HUES6 (cell line): ENCODE results near the gene CHCHD1.

Source experiments
- H3K27ac ChIP-seq: 2 replicates; pipeline ENCODE4 v1.7.0; 2013; ENCODE audit warnings: low read depth, mild to moderate bottlenecking, low read length, inconsistent platforms
- H3K27me3 ChIP-seq: 2 replicates; pipeline ENCODE4 v1.6.1; 2013; ENCODE audit warnings: low read length; ENCODE audit not compliant: control insufficient read depth, insufficient read depth
- H3K36me3 ChIP-seq: 2 replicates; pipeline ENCODE4 v1.6.1; 2013; ENCODE audit warnings: low read length; ENCODE audit not compliant: control insufficient read depth, insufficient read depth
- H3K4me1 ChIP-seq: 2 replicates; pipeline ENCODE4 v1.6.1; 2013; ENCODE audit warnings: low read length; ENCODE audit not compliant: control insufficient read depth, insufficient read depth
- H3K4me3 ChIP-seq: 2 replicates; pipeline ENCODE4 v1.5.1; 2013; ENCODE audit warnings: low read depth, low read length
- H3K9ac ChIP-seq: one replicate; pipeline ENCODE4 v1.6.1; 2013; ENCODE audit warnings: mild to moderate bottlenecking, low read length
- H3K9me3 ChIP-seq: 2 replicates; pipeline ENCODE4 v1.6.1; 2013; ENCODE audit warnings: low read depth, low read length; ENCODE audit not compliant: control insufficient read depth, insufficient read depth

Gene CHCHD1

GRCh38 chr10:73803680-73804286, 21.9 kb downstream of the CHCHD1 start:
- Histone ChIP-seq H3K4me1 (no peaks in the 10 kb centered on the region), H3K9me3 (no peaks in the 10 kb centered on the region), H3K27ac (no peak overlapping the region), H3K36me3 (peaks cover 85% of the 10 kb centered on the region), H3K27me3 (no peaks in the 10 kb centered on the region), H3K4me3 (no peak overlapping the region), H3K9ac (no peak overlapping the region)

- peaks cover 62% of the 10 kb centered on the region for H3K36me3 ChIP-seq
- H3K9me3 ChIP-seq, result no peaks in the 10 kb centered on the region
- no peaks in the 10 kb centered on the region for H3K27me3 ChIP-seq
- no peak overlapping the region for H3K9ac ChIP-seq
- H3K27ac ChIP-seq, result no peak overlapping the region
- no peak overlapping the region for H3K4me3 ChIP-seq
- H3K4me1 ChIP-seq, result no peaks in the 10 kb centered on the region
Observed at GRCh38 chr10:73806176-73806950, 24.5 kb downstream of the CHCHD1 start.

GRCh38 chr10:73807471-73807870, 25.6 kb downstream of the CHCHD1 start:
- H3K4me3 ChIP-seq, result no peak overlapping the region
- peaks cover 4% of the 10 kb centered on the region; the same call in 1 of the 2 replicates for H3K4me1 ChIP-seq
- no peaks in the 10 kb centered on the region for H3K9me3 ChIP-seq
- H3K27ac ChIP-seq, result no peak overlapping the region
- H3K36me3 ChIP-seq, result peaks cover 51% of the 10 kb centered on the region
- no peak overlapping the region for H3K9ac ChIP-seq
- no peaks in the 10 kb centered on the region for H3K27me3 ChIP-seq

GRCh38 chr10:73808021-73808815, 26.4 kb downstream of the CHCHD1 start:
- Histone ChIP-seq H3K27ac (no peak overlapping the region), H3K9ac (no peak overlapping the region), H3K27me3 (no peaks in the 10 kb centered on the region), H3K36me3 (peaks cover 45% of the 10 kb centered on the region), H3K9me3 (no peaks in the 10 kb centered on the region), H3K4me3 (no peak overlapping the region), H3K4me1 (peaks cover 8% of the 10 kb centered on the region; the same call in 1 of the 2 replicates)

GRCh38 chr10:73809061-73809818, 27.4 kb downstream of the CHCHD1 start:
- H3K9ac ChIP-seq, result no peak overlapping the region
- peaks cover 44% of the 10 kb centered on the region for H3K36me3 ChIP-seq
- H3K4me3 ChIP-seq, result no peak overlapping the region
- H3K4me1 ChIP-seq, result peaks cover 8% of the 10 kb centered on the region; the same call in 1 of the 2 replicates
- no peak overlapping the region for H3K27ac ChIP-seq
- no peaks in the 10 kb centered on the region for H3K27me3 ChIP-seq
- H3K9me3 ChIP-seq, result no peaks in the 10 kb centered on the region

GRCh38 chr10:73810358-73810734, 28.5 kb downstream of the CHCHD1 start:
- Histone ChIP-seq H3K36me3 (peaks cover 52% of the 10 kb centered on the region), H3K9ac (peak overlapping the region; percentile 92), H3K4me3 (peak overlapping the region; percentile 86), H3K27ac (no peak overlapping the region), H3K4me1 (peaks cover 8% of the 10 kb centered on the region; the same call in 1 of the 2 replicates), H3K27me3 (no peaks in the 10 kb centered on the region), H3K9me3 (no peaks in the 10 kb centered on the region)

- Histone ChIP-seq H3K27me3 (no peaks in the 10 kb centered on the region), H3K9me3 (no peaks in the 10 kb centered on the region), H3K4me1 (peaks cover 8% of the 10 kb centered on the region; the same call in 1 of the 2 replicates), H3K4me3 (peak overlapping the region; percentile 86), H3K9ac (peak overlapping the region; percentile 92), H3K27ac (peak overlapping the region; percentile 76; the same call in 1 of the 2 replicates), H3K36me3 (peaks cover 46% of the 10 kb centered on the region)
Observed at GRCh38 chr10:73810735-73811465, 29.1 kb downstream of the CHCHD1 start.

- H3K9ac ChIP-seq, result no peak overlapping the region
- peaks cover 8% of the 10 kb centered on the region; the same call in 1 of the 2 replicates for H3K4me1 ChIP-seq
- H3K36me3 ChIP-seq, result peaks cover 43% of the 10 kb centered on the region
- H3K27ac ChIP-seq, result no peak overlapping the region
- H3K27me3 ChIP-seq, result no peaks in the 10 kb centered on the region
- H3K4me3 ChIP-seq, result no peak overlapping the region
- no peaks in the 10 kb centered on the region for H3K9me3 ChIP-seq
Observed at GRCh38 chr10:73812657-73813056, 30.8 kb downstream of the CHCHD1 start.

GRCh38 chr10:73813333-73813732, 31.5 kb downstream of the CHCHD1 start:
- peaks cover 41% of the 10 kb centered on the region for H3K36me3 ChIP-seq
- no peak overlapping the region for H3K27ac ChIP-seq
- peaks cover 8% of the 10 kb centered on the region; the same call in 1 of the 2 replicates for H3K4me1 ChIP-seq
- no peak overlapping the region for H3K4me3 ChIP-seq
- H3K9me3 ChIP-seq, result no peaks in the 10 kb centered on the region
- no peak overlapping the region for H3K9ac ChIP-seq
- H3K27me3 ChIP-seq, result no peaks in the 10 kb centered on the region
